Transverse colon (tissue), 4 donors: ENCODE results near the gene MON2. TPM values are rescaled to one million over a fixed set of nuclear protein-coding genes. Genes with fewer than 3 reads are reported as not detected.
"Not testable (repeated sequence)": the region's sequence is repeated elsewhere in the genome, so short reads cannot be mapped to it uniquely, and the experiment has no call there.

Experiments used
- DNase-seq: peaks from one replicate; pipeline ENCODE4 v3.0.0-alpha.2; 2019
- H3K27ac ChIP-seq, 4 donors: fragments of 200-600 bp; sonication (generic); 2 replicates each; pipeline ENCODE4 v1.5.1; 2016 to 2018; ENCODE audit warnings: inconsistent platforms in 4 of 4
- H3K27me3 ChIP-seq: fragments of 200-600 bp; sonication (generic); 2 replicates; pipeline ENCODE4 v1.5.1; 2017; ENCODE audit warnings: inconsistent platforms
- H3K36me3 ChIP-seq, 4 donors: fragments of 200-600 bp; sonication (generic); 2 replicates each; pipeline ENCODE4 v1.5.1; 2017 to 2019; ENCODE audit warnings: inconsistent platforms in 4 of 4
- H3K4me1 ChIP-seq, 4 donors: fragments of 200-600 bp; sonication (generic); 2 replicates each; pipeline ENCODE4 v1.5.1; 2017 to 2020; ENCODE audit warnings: inconsistent platforms in 4 of 4
- H3K4me3 ChIP-seq, 4 donors: fragments of 200-600 bp; sonication (generic); 1 replicate in 1 of 4; 2 replicates in 3 of 4; pipeline versions ENCODE4 v1.5.1 to v1.6.1; 2017 to 2019; ENCODE audit warnings: inconsistent platforms in 4 of 4
- H3K9me3 ChIP-seq, 2 donors: fragments of 200-600 bp; sonication (generic); 2 replicates each; pipeline ENCODE4 v1.5.1; 2017 to 2019; ENCODE audit warnings: inconsistent platforms in 2 of 2
- EP300 ChIP-seq: sonication (generic); formaldehyde crosslinking; IDR thresholded peaks from one replicate; pipeline ENCODE4 v1.6.1; 2017; ENCODE audit warnings: antibody characterized with exemption, low read depth
- POLR2A ChIP-seq: fragments of 450-650 bp; IDR thresholded peaks from one replicate; pipeline ENCODE4 v1.6.1; 2016; ENCODE audit warnings: antibody characterized with exemption, mild to moderate bottlenecking, moderate library complexity
- POLR2AphosphoS5 ChIP-seq, 3 donors: sonication (generic); formaldehyde crosslinking; IDR thresholded peaks; one replicate each; pipeline ENCODE4 v1.6.1; 2016; ENCODE audit warnings: antibody characterized with exemption in 3 of 3
- WGBS, 2 donors: methylation state at CpG; one replicate each; pipeline ENCODE4 v1.1.5; 2018; ENCODE audit warnings: low coverage in 1 of 2; 5-methylcytosine and 5-hydroxymethylcytosine counted together
- in situ Hi-C, 4 donors: fragments of 200-750 bp; cut with MboI; loops; one replicate each; pipeline versions ENCODE4 v1.15.0 to v1.15.1; 2017; ENCODE audit warnings: low sequenced_read_pairs in 3 of 4, low pct_ligation_motif_present in 1 of 4, low pct_unique_long_range_greater_than_20kb in 1 of 4
- intact Hi-C: fragments of 100-400 bp; cut with DNase I; formaldehyde crosslinking; loops from one replicate; pipeline ENCODE4 v1.15.1; 2023; ENCODE audit warnings: low total_unique reads
- total RNA-seq, 4 donors: library from RNA; depleted of rRNA; stranded (reverse); fragments of >200 nt; gene quantifications; one replicate each; pipeline ENCODE4 v1.1.0, GENCODE V29; 2016
- TF ChIP-seq, protein P1 (sequence below), 5 experiments: fragments of 200-600 bp in 3 of 5; fragments of 450-650 bp in 2 of 5; sonication (generic) in 3 of 5; IDR thresholded peaks; 1 replicate in 2 of 5; 2 replicates in 3 of 5; pipeline ENCODE4 v1.5.1; 2016 to 2017; ENCODE audit warnings: antibody characterized with exemption in 5 of 5, inconsistent platforms in 3 of 5, mild to moderate bottlenecking in 2 of 5, moderate library complexity in 1 of 5

Gene MON2
- total RNA-seq, 4 donors from 2014 or later, result 94.6 to 157 (median 129) TPM

DNA sequence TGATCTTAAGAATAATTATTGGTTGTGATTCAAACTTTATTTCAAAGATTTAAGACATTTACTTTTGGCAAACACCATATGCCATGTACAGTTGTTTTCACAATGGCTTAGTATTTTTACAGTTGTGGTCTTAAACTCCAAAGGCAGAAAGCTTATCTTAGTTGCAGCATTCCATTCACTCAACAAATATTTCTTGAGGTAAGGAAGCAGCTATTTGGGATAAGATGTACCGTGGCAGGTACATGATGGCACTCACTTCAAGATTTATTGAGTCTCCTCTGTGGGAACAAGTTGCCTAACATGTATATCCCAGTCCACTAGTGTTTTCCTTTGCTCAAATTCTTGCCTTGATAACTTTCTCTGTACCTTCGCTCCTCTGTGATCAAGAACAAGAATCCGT lies 8.0 kb upstream of the MON2 start:
- 92 to 100% methylated on average over 2 to 3 of the region's 3 CpGs for WGBS, 2 donors
- no peak overlapping the region for H3K4me3 ChIP-seq
- H3K27me3 ChIP-seq, result no peaks in the 10 kb centered on the region
- H3K4me1 ChIP-seq, result no peaks in the 10 kb centered on the region
- intact Hi-C loops, result no loop called here
- in situ Hi-C loops, result loop anchor here in 1 of 4 donors (25.0 kb wide), 1 partner anchor 196 kb away; the partner anchor contains the start of gene USP15
- no peak overlapping the region for H3K27ac ChIP-seq
- no peaks in the 10 kb centered on the region for H3K9me3 ChIP-seq
- TF ChIP-seq EP300 (no peak), POLR2AphosphoS5 (IDR thresholded peaks at IDR 0.05) (no peak), POLR2A (no peak)
- TF ChIP-seq, protein P1, sequence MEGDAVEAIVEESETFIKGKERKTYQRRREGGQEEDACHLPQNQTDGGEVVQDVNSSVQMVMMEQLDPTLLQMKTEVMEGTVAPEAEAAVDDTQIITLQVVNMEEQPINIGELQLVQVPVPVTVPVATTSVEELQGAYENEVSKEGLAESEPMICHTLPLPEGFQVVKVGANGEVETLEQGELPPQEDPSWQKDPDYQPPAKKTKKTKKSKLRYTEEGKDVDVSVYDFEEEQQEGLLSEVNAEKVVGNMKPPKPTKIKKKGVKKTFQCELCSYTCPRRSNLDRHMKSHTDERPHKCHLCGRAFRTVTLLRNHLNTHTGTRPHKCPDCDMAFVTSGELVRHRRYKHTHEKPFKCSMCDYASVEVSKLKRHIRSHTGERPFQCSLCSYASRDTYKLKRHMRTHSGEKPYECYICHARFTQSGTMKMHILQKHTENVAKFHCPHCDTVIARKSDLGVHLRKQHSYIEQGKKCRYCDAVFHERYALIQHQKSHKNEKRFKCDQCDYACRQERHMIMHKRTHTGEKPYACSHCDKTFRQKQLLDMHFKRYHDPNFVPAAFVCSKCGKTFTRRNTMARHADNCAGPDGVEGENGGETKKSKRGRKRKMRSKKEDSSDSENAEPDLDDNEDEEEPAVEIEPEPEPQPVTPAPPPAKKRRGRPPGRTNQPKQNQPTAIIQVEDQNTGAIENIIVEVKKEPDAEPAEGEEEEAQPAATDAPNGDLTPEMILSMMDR (IDR thresholded peaks at IDR 0.05), result no peak
- H3K36me3 ChIP-seq, result no peaks in the 10 kb centered on the region
- DNase-seq, result no peak

DNA sequence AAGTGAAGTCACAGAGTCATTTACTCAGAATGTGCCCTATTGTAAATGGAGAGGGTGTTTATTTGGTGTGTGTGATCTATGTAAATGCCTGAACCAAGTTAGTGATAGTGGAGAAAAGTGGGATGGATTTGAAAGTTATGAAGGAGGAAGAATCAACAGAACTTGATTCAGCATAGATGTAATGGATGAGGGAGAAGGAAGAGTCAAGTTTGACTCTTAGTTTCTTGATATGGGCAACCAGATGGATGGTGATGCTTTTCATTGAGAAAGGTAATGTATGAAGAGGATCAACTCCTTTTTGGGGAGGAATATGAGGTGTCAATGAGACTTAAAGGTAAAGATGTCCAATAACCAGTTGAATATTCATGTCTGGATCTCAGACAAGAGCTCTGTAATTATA lies 6.7 kb upstream of the MON2 start:
- no peak overlapping the region for H3K4me3 ChIP-seq
- no peak for TF ChIP-seq EP300
- intact Hi-C loops, result no loop called here

DNA sequence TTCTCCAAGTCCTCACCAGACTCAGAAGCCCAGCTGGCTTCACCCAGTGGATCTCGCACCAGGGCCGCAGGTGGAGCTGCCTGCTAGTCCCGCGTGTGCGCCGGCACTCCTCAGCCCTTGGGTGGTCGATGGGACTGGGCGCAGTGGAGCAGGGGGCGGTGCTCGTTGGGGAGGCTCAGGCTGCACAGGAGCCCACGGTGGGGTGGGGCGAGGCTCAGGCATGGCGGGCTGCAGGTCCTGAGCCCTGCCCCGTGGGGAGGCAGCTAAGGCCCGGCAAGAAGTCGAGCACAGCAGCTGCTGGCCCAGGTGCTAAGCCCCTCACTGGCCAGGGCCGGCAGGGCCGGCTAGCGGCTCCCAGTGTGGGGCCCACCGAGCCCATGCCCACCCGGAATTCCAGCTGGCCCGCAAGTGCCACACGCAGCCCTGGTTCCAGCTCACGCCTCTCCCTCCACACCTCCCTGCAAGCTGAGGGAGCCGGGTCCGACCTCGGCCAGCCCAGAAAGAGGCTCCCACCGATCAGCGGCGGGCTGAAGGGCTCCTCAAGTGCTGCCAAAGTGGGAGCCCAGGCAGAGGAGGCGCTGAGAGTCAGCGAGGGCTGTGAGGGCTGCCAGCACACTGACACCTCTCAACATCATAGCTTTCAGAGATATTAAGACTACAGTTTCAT lies 5.3 kb upstream of the MON2 start:
- H3K27me3 ChIP-seq, H3K4me3 ChIP-seq, H3K27ac ChIP-seq, intact Hi-C loops, H3K4me1 ChIP-seq, DNase-seq, H3K9me3 ChIP-seq, H3K36me3 ChIP-seq: not testable (repeated sequence)
- in situ Hi-C loops, result loop anchor here in 1 of 4 donors (25.0 kb wide), 1 partner anchor 199 kb away; the partner anchor contains the start of gene USP15
- 93% methylated on average over 32 of the region's 32 CpGs; no CpG with 5 or more reads in 1 of the 2 donors for WGBS, 2 donors

More for the DNA sequence above, 6.7 kb upstream of the MON2 start:
- DNase-seq, result no peak
- Histone ChIP-seq H3K27ac (no peak overlapping the region), H3K4me1 (no peaks in the 10 kb centered on the region), H3K36me3 (no peaks in the 10 kb centered on the region), H3K9me3 (peaks cover 0 to 4% of the 10 kb centered on the region in 2 donors), H3K27me3 (no peaks in the 10 kb centered on the region)
- in situ Hi-C loops, result loop anchor here in 1 of 4 donors (25.0 kb wide), 1 partner anchor 198 kb away; the partner anchor contains the start of gene USP15

DNA sequence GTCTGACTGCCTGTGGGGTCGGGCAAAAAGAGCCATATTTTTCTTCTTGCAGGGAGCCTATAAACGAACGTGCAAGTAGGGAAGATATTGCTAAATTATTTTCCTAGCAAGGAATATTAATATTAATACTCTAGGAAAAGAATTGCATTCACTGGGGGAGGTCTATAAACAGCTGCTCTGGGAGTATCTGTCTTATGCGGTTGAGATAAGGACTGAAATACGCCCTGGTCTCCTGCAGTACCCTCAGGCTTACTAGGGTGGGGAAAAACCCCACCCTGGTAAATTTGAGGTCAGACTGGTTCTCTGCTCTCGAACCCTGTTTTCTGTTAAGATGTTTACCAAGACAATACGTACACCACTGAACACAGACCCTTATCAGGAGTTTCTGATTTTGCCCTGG lies 3.4 kb upstream of the MON2 start:
- H3K36me3 ChIP-seq, H3K27ac ChIP-seq, DNase-seq, H3K9me3 ChIP-seq, H3K27me3 ChIP-seq, H3K4me3 ChIP-seq, intact Hi-C loops: not testable (repeated sequence)
- in situ Hi-C loops, result loop anchor here in 1 of 4 donors (25.0 kb wide), 1 partner anchor 201 kb away; the partner anchor contains the start of gene USP15
- H3K4me1 ChIP-seq, result peaks cover 3 to 15% (median 6%) of the 10 kb centered on the region in 4 donors
- 56 to 83% methylated on average over 3 to 7 of the region's 7 CpGs for WGBS, 2 donors

DNA sequence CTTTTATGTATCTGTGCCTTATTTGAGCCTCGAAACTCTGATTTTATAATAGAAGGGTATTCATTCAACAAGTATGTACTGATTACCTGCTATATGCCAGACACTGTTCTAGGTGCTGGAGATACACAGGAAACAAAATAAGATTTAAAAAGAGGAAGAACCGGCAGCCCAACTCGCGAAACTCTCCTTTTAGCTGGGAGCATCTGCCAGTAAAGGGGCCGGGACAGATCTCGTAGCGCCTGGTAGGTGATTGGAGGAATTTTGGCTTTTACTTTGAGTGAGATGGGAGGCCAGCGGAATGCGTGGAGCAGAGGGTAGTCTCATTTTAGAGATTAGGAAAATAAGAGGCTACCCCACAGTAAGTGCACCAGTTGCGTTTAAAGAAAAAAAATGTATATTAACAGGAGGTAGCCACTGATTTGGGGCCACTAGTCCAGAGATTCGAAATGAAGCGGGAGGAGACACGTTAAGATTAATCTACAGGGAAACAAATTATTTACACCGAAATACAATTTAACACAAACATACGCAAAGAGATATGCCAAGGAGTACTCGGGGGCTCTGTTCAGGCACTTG lies 520 bp upstream of the MON2 start:
- peaks cover 3 to 39% (median 21%) of the 10 kb centered on the region in 4 donors for H3K4me1 ChIP-seq
- 0 to 4% methylated on average over 16 of the region's 16 CpGs for WGBS, 2 donors
- peaks cover 0 to 5% (median 0%) of the 10 kb centered on the region in 4 donors for H3K36me3 ChIP-seq
- no peak for TF ChIP-seq POLR2AphosphoS5 (IDR thresholded peaks at IDR 0.05)
- TF ChIP-seq, protein P1 (IDR thresholded peaks at IDR 0.05), result no peak
- no peaks in the 10 kb centered on the region for H3K27me3 ChIP-seq
- H3K9me3 ChIP-seq, result peaks cover 0 to 4% of the 10 kb centered on the region in 2 donors
- peak overlapping the region; percentile 27 to 94 (median 75) for H3K4me3 ChIP-seq
- DNase-seq, result peak; percentile 42
- intact Hi-C loops, result no loop called here
- in situ Hi-C loops, result loop anchor here in 1 of 4 donors (25.0 kb wide), 1 partner anchor 204 kb away; the partner anchor contains the start of gene USP15
- H3K27ac ChIP-seq, result peak overlapping the region; percentile 88 to 97 (median 94)
